Glomerular endothelial cell (primary cell): ENCODE results near the gene MACC1. TPM values are rescaled to one million over a fixed set of nuclear protein-coding genes. Genes with fewer than 3 reads are reported as not detected.
A peak's percentile ranks its signal among the peaks of the same experiment; 100 is the strongest.

Experiments
- DNase-seq: peaks from one replicate; pipeline ENCODE4 v3.0.0-alpha.2; 2011; ENCODE audit warnings: low read depth, low spot score; ENCODE audit errors: extremely low read depth
- total RNA-seq: library from RNA; depleted of rRNA; stranded (reverse); fragments of >200 nt; gene quantifications from 2 replicates; pipeline ENCODE4 v1.2.3, GENCODE V29; 2015

Gene MACC1
- total RNA-seq, 1 donor from 2014 or later = not detected

DNA sequence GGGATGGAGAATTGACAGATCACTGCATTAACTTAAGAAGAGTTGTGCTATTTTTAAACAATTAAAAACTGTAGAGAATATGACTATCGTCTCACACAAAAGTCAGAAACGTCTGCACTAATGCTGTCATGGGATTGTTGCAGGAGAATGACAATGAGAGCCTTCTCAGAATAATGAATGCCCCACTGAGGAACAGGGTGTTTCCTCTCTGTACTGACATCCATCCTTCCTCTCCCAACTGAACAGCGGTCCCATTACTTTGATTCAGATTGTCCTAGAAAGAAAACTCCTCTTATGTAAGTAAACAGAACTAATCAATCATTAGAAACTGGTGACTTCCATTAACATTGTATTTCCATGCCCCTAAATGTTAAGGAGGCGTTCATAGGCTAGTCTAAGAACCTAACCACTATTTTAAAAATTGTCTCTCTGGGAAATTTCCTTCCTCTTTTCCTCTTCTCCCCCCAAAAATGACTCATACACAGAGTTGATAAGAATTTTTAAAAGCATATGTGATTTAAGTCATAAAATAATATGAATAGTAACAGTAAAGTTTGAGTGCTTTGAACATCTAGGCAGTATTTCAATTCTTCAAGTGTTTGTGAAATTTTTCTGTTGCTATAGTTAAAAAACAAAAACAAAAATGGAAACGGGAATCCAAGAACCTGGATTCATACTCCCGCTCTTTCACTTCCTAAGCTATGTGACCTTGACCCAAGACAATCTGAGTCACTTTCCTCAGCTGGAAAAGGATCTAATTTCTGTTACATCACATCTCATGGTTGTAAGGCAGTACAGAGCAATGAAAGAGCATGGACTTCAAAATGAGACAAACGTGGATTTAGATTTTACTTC, 12.7 kb upstream of the MACC1 start:
- peak; percentile 95 for DNase-seq

DNA sequence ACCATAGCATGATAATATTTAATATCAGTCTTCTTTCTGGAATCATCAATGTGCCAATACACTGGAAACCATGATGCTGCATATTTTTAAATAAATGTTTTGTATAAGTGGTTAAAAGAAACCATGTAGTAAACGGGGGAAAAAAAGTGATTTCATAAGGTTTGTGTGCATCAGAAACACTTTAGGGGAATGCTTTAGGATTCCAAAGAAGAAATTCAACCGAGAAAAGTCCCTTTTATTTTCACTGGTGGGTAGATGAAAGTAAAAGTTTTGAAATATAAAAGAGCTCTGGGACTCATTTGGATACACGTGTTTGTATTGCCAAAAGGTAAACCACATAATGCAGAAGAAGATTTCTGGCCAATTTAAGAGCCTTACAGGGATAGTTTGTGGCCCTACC, 11.9 kb upstream of the MACC1 start:
- no peak for DNase-seq

DNA sequence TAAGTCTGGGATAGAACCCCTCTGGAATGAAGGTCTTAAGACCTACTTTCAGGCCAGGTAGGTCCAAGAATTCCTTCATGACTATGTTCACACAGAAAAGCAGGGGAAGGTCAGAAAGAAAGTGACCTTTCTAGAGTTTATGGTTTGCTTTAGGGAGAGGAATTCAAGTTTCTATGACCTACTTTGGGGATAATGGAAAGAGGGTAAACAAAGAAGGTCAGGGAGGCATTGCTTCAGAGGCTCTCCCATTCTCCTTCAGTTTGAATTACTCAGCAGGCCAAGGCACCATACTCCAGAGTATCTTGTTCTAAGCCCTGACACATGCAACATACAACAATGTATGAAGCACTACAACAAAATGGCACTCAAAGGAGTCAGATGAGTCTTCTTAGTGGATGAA, 11.5 kb upstream of the MACC1 start:
- no peak for DNase-seq

DNA sequence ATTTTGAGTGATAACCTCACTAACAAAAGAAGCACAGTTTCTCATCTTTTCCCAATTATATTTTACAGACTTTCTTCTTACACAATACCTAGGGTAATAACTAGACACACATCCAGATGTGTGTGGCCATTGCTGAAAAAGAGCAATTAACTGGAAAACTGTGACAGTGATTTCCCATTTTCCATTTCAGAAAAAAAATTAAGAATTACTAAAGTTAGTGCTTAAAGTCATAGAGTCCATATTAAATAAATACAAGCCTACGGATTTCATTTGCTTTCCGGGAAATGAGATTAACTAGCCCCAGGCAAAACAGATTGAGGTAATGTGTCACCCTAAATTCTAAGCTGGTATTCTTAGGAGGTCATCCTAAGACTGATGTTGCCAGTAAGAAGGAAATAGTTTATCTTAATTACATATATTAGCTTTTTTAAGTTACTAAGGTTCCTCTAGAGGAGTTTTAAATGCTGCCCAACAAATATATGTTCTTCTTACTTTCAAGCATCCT, 10.2 kb upstream of the MACC1 start:
- DNase-seq = no peak

DNA sequence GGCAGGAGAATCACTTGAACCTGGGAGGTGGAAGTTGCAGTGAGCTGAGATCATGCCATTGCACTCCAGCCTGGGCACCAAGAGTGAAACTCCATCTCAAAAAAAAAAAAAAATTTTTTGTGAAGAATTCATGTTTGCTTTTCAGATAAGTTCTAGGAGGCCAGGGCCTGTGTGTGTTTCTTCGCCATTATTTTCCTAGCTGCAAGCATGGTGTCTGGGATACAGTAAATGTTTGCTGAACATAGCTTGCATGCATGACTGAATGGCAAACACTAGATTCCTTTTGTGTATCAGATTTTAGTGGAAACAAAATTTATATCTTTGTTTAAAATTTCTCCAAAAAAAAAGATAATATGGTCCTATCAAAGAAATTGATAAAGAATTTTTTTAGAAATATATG, 9.7 kb upstream of the MACC1 start:
- no peak for DNase-seq

DNA sequence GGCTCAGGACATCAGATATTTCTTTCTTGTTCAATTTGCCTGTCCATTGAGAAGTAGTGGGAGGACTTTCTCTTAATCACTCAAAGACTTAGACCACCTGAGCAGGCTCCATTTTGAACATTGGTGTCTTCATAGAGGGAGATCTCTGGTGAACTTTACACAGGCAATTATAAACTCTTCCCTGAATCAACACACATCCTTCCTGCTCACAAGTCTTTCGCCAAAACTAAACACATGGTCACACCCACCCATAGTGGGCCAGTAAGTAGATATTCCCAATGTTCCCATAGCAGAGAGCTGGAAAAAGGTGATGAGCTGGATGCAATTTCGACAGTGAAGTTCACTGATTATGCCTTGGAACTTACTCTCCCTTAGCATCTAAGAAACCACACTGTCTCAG, 8.2 kb upstream of the MACC1 start:
- DNase-seq = no peak

DNA sequence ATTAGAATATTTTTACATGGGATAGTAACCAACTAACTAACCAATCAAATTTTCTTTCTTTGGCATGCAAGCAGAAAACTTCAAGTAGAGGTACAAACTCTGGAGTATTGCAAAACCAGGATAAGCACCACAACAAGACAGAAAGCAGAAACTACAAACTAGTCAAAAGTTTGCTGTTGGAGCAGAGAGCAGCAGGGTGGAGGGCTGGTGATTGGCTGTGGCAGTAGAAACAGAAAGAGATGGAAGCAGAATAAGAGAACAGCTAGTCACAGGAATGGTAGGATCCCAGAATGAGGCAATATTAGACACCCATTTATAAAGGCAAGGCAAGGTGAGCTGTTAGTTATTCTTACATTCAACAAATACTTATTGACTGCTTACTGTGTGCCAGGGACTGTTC, 6.8 kb upstream of the MACC1 start:
- no peak for DNase-seq

DNA sequence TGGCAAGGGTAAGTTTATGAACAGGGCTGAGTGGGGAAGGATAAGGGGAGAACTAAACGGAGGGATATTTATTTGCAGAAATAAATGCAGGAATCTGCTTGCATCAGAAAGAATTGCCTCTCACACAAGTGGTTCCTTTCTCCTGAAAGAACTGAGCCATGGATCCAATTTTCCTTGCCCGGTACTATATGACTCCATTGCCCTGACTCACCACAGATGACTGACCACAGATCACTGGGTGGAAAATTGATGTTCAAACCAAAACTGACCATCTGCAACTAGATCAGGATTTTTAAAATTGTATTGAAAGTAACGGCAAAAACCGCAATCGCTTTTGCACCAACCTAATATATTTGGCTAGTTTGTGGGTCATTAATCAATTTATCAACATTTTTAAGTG, 6.2 kb upstream of the MACC1 start:
- no peak for DNase-seq

DNA sequence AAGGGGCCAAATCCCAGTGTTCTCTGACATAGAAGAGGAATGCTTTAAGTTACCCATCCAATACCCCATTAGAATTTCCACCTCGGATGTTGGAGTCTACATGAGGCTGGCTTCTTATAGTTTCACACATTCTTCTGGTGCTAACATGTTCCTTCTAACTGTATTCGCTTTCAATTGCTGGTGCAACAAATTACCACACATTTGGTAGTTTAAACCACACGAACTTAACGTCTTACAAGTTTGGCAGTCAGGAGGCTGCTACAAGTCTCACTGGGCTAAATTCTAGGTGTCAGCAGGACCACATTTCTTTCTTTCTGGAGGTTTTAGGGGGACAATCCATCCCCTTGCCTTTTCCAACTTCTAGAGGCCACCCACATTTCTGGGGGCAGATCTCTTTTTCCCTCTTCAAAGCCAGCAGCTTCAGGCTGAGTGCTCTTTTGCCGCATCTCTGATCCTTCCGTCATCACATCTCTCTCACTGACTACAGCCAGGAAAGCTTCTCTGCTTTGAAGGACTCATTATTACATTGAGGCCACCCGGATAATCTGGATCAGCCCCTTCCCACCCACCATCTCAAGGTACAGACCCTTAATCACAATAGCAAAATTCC, 5.1 kb upstream of the MACC1 start:
- DNase-seq = no peak

DNA sequence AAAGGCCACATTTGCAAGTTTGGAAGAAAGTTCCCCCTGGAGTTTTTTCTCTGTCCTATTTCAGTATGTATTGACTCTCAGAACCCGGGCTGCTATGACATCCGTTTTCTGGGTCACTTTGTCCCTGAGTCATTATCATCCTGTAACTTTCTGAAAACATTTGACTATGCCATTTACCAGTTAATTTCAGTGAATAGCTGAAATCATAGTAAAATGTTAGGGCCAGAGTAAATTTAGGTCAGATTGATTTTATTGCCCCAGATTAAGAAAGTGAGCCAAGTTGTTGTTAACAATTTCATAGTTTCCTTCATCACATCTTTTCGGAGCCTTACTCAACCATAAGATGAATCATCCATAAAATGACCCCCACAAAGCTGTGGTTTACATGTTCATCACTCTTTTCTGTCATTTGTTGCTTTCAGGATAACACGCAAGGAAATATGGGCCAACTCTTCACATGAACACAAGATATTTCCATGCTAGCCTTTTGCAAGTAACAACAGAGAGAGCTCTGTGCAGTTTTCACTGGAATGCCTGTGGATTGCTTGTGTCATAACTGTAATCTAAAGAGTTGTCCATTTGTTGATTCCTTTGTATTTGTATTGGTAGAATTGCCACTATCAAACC, 3.9 kb upstream of the MACC1 start:
- DNase-seq = no peak

DNA sequence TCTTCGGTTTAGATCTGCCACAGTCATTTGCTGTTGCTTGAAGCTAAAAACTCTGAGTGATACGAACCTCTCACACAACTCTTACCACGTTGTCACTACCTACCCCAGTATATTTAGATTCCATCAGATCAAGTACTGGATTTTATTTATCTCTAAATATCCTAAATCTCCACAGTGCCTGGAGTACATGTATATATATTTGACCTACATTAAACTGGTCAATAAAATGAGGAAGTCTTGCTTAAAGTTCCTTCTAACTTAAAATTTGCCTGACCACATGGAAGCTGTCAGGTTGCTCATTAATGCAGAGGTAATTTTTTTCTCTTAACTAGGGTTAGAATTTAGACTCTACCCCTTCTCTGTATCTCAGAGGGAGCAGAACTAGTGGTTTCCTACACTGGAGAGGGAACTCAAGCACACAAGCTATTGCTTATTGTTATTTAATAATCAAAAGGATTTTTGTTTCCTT, 3.1 kb upstream of the MACC1 start:
- DNase-seq = no peak

DNA sequence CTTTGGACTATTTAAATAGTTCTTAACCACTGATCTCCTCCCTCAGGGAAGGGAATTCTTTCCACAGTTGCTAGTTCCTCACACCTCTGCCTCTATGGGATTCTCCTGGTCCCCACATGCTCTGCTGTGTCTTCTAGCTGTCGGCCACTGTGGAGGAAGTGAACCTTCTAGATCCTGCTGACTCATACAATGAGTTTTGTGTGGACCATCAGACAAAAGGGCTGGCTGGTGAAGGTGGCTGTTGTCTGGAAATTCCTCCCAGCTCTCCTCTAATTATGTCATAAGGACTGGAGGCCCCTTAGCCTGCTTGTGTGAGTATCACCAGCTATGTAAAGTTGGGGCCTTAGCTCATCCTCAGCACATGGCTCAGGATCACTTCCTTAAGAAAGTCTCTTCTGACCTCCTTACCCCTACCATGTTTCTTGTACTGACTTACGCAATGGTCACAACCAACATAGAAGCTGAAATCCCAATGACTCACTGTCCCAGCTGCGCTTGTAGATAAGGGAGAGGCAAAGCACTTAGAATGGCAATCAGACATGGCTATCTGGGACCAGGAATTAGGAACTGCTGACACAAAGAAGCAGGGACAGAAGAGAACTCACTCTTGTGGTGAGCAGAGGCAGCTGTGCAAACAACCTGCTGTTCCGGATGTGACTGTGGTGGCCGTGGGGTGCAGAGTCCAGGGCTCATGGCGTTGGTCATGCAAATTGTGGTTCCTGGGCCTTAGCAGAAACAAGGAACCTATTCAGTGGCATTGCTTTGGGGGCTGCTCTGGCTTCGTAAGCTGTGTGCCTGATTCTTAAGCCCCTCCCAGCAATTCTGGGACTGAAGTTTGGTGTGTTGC, 2.5 kb upstream of the MACC1 start:
- peak; percentile 97 for DNase-seq

DNA sequence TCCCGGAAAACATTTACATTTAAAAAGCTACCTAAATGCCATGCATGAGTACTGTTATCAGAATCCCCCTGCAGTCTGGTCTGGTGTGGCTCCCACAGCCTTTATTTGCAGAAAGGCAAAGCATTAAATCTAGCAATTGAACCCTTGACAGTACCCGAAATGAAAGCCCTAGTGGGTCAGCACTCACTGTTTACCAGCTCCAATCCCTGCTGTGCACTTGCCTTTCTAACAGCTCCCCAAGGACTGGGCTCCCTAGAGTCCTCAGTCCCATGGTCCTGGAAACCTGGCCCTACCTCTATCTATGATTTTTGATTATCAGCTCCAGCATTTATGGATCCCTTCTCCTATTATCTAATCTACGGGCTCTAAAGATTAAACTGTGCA, 1.9 kb upstream of the MACC1 start:
- no peak for DNase-seq

DNA sequence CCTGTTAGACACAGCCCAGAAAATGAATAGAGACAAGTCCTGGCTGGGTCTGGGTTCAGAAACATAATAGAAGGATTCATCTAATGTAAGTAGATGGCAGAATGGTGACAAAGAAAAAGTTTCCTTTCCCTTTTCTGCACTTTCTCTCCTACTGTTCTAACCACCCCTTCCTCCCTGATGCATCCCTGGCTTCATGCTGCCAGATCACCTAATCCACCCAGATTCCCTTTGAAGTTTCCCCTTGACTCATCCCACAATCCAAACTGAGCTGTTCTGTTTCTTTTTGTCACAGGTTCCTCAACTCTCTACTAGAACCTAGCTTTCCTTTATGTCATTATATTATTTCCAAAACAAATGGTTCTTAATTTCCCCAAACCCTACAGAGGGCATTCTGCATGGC, 1.1 kb upstream of the MACC1 start:
- DNase-seq = no peak

DNA sequence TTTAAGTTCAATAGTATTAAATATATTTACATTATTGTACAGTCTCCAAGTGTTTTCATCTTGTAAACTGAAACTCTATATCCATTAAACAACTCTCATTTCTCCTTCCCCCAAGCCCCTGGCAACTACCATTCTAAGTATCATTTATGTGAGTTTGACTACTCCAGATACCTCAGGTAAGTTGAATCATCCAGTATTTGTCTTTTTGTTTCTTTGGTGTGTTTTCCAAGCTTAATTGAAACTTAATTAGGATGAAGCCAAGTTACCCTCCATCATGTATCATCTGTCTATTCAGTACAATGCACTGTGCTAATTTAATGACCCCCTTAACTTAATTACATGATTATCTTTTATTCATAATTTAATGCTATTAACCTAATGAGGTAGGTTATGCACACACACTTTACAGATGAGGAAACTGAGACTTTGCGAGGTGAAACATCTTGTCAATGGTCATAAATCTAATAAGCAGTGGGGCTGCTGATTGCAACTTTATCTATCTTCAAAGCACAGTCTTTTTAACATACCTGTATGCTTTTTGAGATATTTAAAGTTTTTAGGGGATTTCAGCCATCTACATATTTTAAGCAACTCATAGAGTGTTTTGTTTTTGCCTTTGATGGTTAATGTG, 663 bp downstream of the MACC1 start:
- DNase-seq = no peak

DNA sequence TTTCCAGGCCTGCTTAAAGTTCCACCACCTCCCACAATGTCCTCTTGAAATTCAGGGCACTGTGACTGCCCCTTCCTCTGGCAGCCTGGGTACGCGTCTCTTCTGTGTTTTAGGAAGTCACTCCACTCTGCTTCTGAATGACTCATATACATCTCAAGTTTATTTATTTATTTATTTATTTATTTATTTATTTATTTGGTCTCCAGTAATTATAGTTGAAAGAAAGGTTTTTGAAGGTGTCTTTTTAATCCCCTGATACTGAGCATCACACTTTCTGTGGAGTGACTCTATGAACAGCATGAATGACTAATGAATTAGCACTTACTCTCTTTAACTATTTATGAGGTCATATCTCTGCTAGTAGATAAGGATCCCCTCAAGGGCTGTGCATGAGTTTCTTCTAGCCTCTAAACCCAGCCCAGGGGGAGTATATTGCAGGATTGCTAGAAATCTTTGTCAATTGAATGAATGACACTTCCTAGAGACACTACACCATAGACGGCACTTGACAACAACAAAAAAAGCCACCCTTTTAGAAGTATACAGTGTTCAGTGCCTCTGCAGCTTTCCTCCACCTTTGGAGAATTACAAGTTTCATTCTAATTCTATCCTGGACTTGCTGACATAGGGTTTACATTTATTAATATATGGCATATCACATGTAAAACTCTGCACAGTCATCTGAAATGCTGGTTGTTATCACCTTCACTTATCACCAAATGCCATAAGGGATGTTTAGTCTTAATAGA, 2.1 kb downstream of the MACC1 start:
- DNase-seq = no peak

DNA sequence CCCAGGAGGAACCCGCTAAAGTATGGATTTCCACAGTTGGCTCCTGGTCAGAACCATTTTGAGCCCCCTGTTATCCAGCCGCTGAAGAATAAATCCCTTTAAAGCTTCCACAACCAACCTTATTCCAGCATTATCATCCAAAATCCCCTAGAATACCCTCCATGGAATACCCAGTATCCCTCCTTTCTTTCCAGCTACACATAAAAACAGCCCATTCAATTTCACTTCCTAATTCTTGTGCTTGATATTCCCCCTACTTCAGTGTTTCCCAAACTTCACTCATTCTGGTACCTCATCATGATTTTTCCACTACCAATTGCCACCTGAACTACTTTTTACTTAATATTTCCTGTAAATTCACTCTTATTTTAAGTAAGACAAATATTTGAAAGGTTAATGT, 3.1 kb downstream of the MACC1 start:
- no peak for DNase-seq

DNA sequence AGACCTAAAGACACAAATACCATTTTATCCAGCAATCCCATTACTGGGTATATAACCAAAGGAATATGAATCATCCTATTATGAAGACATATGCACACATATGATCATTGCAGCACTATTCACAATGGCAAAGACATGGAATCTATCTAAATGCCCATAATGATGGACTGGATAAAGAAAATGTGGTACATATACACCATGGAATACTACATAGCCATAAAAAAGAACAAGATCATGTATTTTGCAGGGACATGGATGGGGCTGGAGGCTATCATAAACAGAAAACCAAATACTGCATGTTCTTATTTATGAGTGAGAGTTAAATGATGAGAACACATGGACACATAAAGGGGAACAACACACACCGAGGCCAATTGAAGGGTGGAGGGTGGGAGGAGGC, 3.8 kb downstream of the MACC1 start:
- DNase-seq = no peak

DNA sequence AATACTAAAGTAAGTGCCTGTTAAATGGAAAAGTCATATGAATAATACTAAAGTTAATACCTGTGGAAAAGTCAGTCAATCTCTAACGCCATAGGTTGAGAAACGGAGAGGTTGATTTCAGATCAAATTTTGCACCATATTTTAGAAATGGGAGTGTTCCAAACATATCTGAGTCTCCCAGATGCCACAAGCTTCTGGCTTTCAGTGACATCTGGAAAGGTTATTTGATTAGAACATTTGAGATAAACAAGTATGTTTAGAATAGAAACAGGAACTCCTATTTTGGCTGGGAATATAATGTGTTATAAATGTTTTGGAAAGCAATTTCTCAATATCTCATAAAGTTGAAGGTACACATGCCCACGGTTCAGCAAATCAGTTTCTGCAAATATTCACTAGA, 5.8 kb downstream of the MACC1 start:
- DNase-seq = no peak
